Measurements from ENCODE around the gene TXNDC11. TPM values are rescaled to one million over a fixed set of nuclear protein-coding genes. Genes with fewer than 3 reads are reported as not detected.

The TXNDC11 gene
- total and polyA plus RNA-seq, 4 donors, result 19.9 to 43.6 (median 41.1) TPM

DNA sequence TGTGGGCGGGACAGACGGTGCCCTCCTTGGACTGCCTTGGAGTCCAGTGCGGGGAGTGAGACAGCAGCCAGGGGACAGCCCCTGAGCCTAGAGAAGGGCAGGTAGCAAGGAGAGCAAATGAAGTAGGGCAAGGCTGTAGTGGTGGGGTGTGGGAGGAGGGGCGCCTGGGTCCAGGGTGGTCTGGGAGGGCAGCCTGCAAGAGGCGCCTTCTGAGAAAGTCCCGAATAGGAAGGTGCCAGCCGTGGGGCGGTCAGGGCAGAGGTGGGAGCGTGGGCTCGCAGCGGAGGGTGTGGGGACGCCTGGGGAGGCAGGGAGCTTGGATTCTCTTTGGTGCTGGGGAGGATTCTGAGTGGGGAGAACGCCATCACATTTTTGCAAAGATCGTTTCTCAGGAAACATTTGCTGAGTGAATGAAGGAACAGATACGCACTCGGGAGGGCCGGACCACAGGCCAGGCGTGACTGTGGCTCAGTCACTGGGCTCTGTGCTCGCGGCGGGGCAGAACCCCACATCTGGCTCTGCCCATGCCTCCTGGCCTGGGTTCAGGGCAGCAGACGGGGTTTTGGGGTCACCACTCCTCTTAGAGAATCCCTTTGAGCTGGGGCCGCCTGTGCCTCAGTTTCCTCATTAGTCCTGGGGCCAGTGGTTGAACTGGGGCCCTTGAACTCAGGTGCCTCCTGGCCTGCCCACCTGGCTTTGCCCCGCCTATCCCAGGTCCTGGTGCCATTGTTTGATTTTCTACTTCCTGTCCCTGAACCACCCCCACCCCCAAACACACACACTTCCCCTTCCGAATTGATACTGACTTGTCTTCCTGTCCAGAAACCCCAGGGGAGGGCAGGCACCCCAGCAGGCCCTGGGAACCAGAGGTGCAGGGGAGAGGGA lies 70.2 kb downstream of the TXNDC11 start:
- H3K9me3 ChIP-seq (ENCODE audit: control insufficient read depth, low read length), result no peaks in the 10 kb centered on the region
- WGBS, 2 donors, result 89% methylated on average over 25 of the region's 25 CpGs
- DNase-seq (peak in 1 of 2 donors; percentile 70), ATAC-seq (ENCODE audit: low FRiP score) (no peak)
- no peaks in the 10 kb centered on the region for H3K36me3 ChIP-seq (ENCODE audit: control insufficient read depth in 1 of 2, insufficient read depth in 2 of 2, low read length in 1 of 2)
- H3K27ac ChIP-seq (ENCODE audit: low read depth in 1 of 2, low read length in 2 of 2), result no peak overlapping the region
- intact Hi-C loops (cut with DNase I), result no loop called here
- peaks cover 0 to 2% of the 10 kb centered on the region in 2 donors for H3K4me1 ChIP-seq (ENCODE audit: control insufficient read depth in 1 of 2, insufficient read depth in 2 of 2, low read length in 2 of 2)
- H3K27me3 ChIP-seq (ENCODE audit: control insufficient read depth in 1 of 2, insufficient read depth in 2 of 2, low read length in 1 of 2), result no peaks in the 10 kb centered on the region
- no peak overlapping the region for H3K4me3 ChIP-seq (ENCODE audit: low read length in 2 of 2)

DNA sequence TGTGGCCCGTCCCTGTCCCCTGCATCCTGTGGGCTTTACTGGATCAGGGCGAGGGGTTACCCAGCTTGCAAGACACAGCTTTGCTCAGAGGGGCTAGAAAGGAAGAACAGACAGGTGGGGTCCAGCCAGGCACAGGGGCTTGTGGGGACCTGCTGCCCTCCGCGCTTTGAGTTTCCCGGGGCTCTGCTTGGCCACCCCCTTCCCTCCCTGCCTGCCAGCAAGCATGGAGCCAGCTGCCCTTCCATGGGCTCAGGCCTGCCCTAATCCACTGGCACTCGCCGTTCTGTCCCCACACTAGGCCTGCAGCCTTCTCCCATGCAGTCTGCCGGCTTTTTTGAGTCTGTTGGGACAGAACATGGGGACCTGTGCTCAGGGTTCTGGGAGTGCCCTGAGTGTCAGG lies 71.0 kb downstream of the TXNDC11 start:
- ATAC-seq (ENCODE audit: low FRiP score) (no peak), DNase-seq (peak in 1 of 2 donors; percentile 48)
- 59 to 66% methylated on average over 5 to 8 of the region's 8 CpGs for WGBS, 2 donors
- Histone ChIP-seq H3K4me1 (ENCODE audit: control insufficient read depth in 1 of 2, insufficient read depth in 2 of 2, low read length in 2 of 2) (peaks cover 0 to 2% of the 10 kb centered on the region in 2 donors), H3K9me3 (ENCODE audit: control insufficient read depth, low read length) (no peaks in the 10 kb centered on the region), H3K36me3 (ENCODE audit: control insufficient read depth in 1 of 2, insufficient read depth in 2 of 2, low read length in 1 of 2) (no peaks in the 10 kb centered on the region), H3K4me3 (ENCODE audit: low read length in 2 of 2) (no peak overlapping the region), H3K27ac (ENCODE audit: low read depth in 1 of 2, low read length in 2 of 2) (no peak overlapping the region), H3K27me3 (ENCODE audit: control insufficient read depth in 1 of 2, insufficient read depth in 2 of 2, low read length in 1 of 2) (no peaks in the 10 kb centered on the region)
- intact Hi-C loops (cut with DNase I), result no loop called here

DNA sequence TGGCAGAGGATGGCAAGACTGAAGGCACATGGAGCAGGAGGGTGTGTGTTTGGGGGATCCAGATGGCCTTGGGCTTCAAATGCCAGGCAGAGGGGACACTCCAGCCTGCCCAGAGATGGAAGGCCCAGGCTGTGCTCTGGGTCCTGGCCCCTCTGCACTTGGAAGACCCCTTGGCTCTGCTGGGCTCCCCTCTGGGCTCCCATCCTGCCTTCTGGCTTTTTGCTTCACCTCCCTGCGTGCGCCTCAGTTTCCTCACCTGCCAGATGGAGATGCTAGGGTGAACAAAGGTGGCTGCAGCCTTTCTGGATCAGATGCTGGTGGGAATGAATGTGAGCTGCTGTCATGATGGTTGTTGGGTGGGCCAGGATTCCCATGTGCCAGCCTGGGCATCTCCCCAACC lies 71.4 kb downstream of the TXNDC11 start:
- Histone ChIP-seq H3K27ac (ENCODE audit: low read depth in 1 of 2, low read length in 2 of 2) (no peak overlapping the region), H3K4me3 (ENCODE audit: low read length in 2 of 2) (no peak overlapping the region), H3K27me3 (ENCODE audit: control insufficient read depth in 1 of 2, insufficient read depth in 2 of 2, low read length in 1 of 2) (no peaks in the 10 kb centered on the region), H3K9me3 (ENCODE audit: control insufficient read depth, low read length) (no peaks in the 10 kb centered on the region), H3K36me3 (ENCODE audit: control insufficient read depth in 1 of 2, insufficient read depth in 2 of 2, low read length in 1 of 2) (no peaks in the 10 kb centered on the region), H3K4me1 (ENCODE audit: control insufficient read depth in 1 of 2, insufficient read depth in 2 of 2, low read length in 2 of 2) (peaks cover 0 to 2% of the 10 kb centered on the region in 2 donors)
- peak in 1 of 2 donors; percentile 61 for DNase-seq
- intact Hi-C loops (cut with DNase I), result no loop called here
- ATAC-seq (ENCODE audit: low FRiP score), result no peak
- 91 to 99% methylated on average over 2 of the region's 2 CpGs for WGBS, 2 donors

DNA sequence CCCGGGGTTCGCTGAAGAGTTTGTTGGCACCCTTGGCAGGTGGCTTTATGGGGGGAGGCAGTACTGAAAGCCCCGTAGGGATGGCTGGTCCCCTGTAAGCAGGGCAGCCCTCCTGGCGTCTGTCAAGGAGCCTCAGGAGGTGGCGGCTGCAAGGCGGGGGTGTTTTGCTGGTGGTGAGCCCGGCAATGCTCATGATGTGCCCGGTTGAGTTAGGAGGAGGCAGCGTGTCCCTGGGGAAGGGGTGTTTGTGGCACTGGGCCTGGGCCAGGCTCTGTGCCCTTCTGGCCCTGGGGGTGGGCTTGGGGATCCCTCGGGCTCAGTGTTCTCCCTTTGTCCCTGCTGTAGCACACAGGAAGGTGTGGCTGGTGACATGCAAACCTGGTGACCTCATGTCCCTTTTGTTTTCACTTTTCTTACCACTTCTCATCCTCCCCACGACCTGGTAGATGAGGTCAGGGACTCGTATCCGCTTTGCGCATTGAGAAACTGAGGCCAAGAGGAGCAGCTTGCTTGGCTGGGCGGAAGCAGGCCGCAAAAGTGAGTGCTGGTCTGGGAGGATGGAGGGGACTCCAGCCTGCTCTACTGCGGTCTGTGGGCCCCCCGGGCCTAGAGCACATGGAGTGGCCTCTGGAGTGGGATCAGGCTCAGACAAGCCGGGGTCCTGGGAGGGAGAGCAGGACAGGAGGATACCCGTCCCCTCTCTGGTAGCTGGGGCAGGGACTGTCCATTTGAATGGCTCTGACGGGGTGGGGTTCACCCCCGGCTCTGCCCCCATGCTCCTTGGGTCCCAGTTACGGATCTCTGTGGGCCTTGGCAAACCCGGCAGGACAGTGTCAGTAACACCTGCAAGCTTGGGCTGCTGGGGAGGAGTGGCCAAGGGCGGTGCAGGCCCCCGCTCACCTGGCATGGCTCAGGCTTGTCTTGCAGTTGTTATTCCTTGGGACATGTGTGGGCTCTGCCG lies 72.2 kb downstream of the TXNDC11 start:
- Histone ChIP-seq H3K4me1 (ENCODE audit: control insufficient read depth in 1 of 2, insufficient read depth in 2 of 2, low read length in 2 of 2) (peaks cover 0 to 2% of the 10 kb centered on the region in 2 donors), H3K27me3 (ENCODE audit: control insufficient read depth in 1 of 2, insufficient read depth in 2 of 2, low read length in 1 of 2) (no peaks in the 10 kb centered on the region), H3K9me3 (ENCODE audit: control insufficient read depth, low read length) (no peaks in the 10 kb centered on the region), H3K27ac (ENCODE audit: low read depth in 1 of 2, low read length in 2 of 2) (peak overlapping the region in 1 of 2 donors; percentile 3), H3K4me3 (ENCODE audit: low read length in 2 of 2) (no peak overlapping the region), H3K36me3 (ENCODE audit: control insufficient read depth in 1 of 2, insufficient read depth in 2 of 2, low read length in 1 of 2) (no peaks in the 10 kb centered on the region)
- DNase-seq, result peak in 1 of 2 donors; percentile 78
- ATAC-seq (ENCODE audit: low FRiP score), result no peak
- 64 to 72% methylated on average over 27 of the region's 27 CpGs for WGBS, 2 donors
- intact Hi-C loops (cut with DNase I), result no loop called here

DNA sequence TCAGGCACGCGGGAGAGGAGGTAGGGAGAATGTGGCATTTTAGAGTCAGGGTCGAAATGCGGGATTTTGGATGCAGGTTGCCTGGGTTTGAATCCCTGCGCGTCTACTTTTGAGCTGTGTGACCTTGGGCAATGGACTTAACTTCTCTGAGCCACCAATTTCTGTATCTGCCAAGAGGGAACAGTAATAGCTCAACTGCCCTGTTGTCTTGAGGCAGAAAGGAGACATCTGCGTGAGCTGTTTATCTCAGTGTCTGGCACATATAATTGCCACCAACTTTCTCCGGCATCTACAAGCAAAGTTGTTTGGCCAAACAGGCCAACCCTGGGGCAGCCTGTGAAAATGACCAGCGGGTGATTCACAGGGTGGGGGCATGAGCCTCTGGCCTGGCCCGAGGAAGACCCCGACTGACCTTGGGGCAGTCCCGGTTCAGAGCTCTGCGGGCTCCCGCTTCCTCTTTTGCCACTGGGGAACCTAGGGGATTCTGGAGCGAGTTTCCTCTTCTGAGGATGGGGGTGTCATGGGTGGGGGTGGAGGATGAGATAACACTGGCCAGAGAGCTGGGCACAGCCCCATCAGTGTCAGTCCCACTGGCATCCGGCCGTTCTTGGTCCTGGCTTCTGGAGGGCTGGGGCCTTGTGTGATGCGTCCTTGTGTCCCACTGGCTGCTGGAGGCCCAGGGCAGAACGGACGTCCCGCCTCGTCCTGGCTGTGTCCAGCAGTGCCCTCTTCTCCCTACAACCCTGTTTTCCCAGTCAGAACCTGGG lies 73.1 kb downstream of the TXNDC11 start:
- Histone ChIP-seq H3K9me3 (ENCODE audit: control insufficient read depth, low read length) (no peaks in the 10 kb centered on the region), H3K36me3 (ENCODE audit: control insufficient read depth in 1 of 2, insufficient read depth in 2 of 2, low read length in 1 of 2) (no peaks in the 10 kb centered on the region), H3K27ac (ENCODE audit: low read depth in 1 of 2, low read length in 2 of 2) (peak overlapping the region in 1 of 2 donors; percentile 54), H3K4me3 (ENCODE audit: low read length in 2 of 2) (peak overlapping the region; percentile 83 to 84), H3K4me1 (ENCODE audit: control insufficient read depth in 1 of 2, insufficient read depth in 2 of 2, low read length in 2 of 2) (peaks cover 0 to 2% of the 10 kb centered on the region in 2 donors), H3K27me3 (ENCODE audit: control insufficient read depth in 1 of 2, insufficient read depth in 2 of 2, low read length in 1 of 2) (no peaks in the 10 kb centered on the region)
- DNase-seq, result peak; percentile 87 to 88
- ATAC-seq (ENCODE audit: low FRiP score), result peak; percentile 23
- WGBS, 2 donors, result 29 to 36% methylated on average over 22 of the region's 22 CpGs
- intact Hi-C loops (cut with DNase I), result no loop called here

DNA sequence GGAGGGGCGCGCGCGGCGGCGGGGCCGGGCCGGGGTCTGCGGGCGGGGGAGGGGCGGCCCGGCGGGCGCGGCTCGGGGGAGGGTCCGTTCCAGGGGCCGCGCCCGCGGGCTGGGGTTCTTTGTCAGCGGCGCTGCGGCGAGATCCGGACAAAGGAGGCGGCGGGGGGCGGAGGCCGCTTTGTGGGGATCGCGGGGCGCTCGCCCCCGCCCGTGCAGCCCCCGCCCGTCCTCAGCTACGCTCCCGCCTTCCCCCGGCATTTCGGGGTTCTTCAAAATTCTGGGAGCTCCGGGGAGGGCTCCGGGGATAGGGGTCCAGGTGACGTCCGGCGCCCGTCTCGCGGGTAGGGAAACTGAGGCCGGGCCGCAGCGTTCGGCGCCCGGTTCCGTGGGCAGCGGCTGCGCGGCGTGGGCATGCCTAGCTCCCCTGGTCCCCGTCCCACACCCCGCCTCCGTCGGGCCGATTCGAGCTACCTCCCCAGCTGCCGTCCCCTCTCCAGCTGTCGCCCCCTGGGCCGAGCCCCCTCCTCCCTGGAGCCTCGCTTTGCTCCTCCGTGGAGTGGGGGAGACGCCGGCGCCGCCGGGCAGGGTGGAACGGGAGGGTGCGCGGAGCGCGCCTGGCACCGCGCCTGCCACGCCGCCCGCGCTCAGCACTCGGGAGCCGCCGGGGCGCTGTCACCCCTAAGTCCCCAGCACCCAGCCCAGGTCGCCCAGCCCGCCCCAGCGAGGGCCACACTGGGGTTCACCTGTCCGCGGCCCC lies 73.9 kb downstream of the TXNDC11 start:
- H3K27ac ChIP-seq (ENCODE audit: low read depth in 1 of 2, low read length in 2 of 2), result peak overlapping the region in 1 of 2 donors; percentile 54
- no peaks in the 10 kb centered on the region for H3K27me3 ChIP-seq (ENCODE audit: control insufficient read depth in 1 of 2, insufficient read depth in 2 of 2, low read length in 1 of 2)
- peaks cover 0 to 2% of the 10 kb centered on the region in 2 donors for H3K4me1 ChIP-seq (ENCODE audit: control insufficient read depth in 1 of 2, insufficient read depth in 2 of 2, low read length in 2 of 2)
- intact Hi-C loops (cut with DNase I), result no loop called here
- WGBS, 2 donors, result 2 to 3% methylated on average over 56 to 97 of the region's 97 CpGs
- peak overlapping the region; percentile 83 to 84 for H3K4me3 ChIP-seq (ENCODE audit: low read length in 2 of 2)
- H3K9me3 ChIP-seq (ENCODE audit: control insufficient read depth, low read length), result no peaks in the 10 kb centered on the region
- DNase-seq, result peak in 1 of 2 donors; percentile 85
- H3K36me3 ChIP-seq (ENCODE audit: control insufficient read depth in 1 of 2, insufficient read depth in 2 of 2, low read length in 1 of 2), result no peaks in the 10 kb centered on the region
- no peak for ATAC-seq (ENCODE audit: low FRiP score)

DNA sequence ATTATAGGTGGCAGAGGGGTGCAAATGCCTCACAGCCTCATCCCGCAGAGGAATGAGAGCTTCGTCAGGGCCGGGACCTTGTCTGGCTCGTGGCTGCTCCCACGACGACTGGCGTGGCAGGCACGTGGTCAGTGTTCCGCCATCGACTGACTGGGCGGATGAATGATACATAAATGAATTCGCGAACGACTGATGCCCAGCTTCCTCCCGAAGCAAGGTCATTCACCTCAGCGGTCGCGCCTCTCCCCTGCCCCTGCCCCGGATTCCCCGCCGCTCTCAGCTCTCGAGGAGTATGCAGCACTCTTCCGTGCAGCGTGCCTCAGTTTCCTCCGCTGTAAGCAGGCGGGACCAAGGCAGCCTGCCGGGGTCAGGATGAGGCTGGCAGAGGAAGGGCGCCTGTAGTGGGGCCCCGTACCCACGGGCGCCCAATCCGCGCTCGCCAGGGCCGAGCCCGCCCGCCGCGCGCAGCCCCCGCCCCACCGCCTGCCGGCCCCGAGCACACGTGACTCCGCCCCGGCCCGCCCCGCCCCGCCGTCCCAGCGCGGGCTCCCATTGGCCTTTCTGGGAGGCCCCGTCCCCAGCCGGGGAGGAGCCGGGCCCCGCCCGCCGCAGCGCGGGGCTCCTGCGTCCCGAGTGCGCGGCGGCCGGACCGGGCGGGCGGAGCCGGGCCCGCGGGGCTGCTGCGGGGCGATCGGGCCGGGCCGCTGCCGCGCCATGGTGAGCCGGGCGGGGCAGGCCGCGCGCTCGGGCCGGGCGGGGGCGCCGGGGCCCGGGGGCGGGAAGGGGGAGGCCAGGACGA lies 74.6 kb downstream of the TXNDC11 start, which contains the start of gene SNN:
SNN (plus strand) TSS at position 632 of the 799 bp plus-strand sequence. CDS start 7,605 bp downstream, outside the sequence.
- ATAC-seq (ENCODE audit: low FRiP score), result peak; percentile 90
- Histone ChIP-seq H3K9me3 (ENCODE audit: control insufficient read depth, low read length) (no peaks in the 10 kb centered on the region), H3K27ac (ENCODE audit: low read depth in 1 of 2, low read length in 2 of 2) (peak within 1 kb of the TSS in 1 of 2 donors; percentile 54), H3K4me3 (ENCODE audit: low read length in 2 of 2) (peak within 1 kb of the TSS; percentile 83 to 84), H3K4me1 (ENCODE audit: control insufficient read depth in 1 of 2, insufficient read depth in 2 of 2, low read length in 2 of 2) (peaks cover 0 to 2% of the 10 kb centered on the region in 2 donors), H3K27me3 (ENCODE audit: control insufficient read depth in 1 of 2, insufficient read depth in 2 of 2, low read length in 1 of 2) (no peaks in the 10 kb centered on the region), H3K36me3 (ENCODE audit: control insufficient read depth in 1 of 2, insufficient read depth in 2 of 2, low read length in 1 of 2) (no peaks in the 10 kb centered on the region)
- intact Hi-C loops (cut with DNase I), result no loop called here
- peak; percentile 92 to 95 for DNase-seq
- WGBS, 2 donors, result 5 to 6% methylated on average over 59 to 93 of the region's 93 CpGs
